ENCODE measurements around the gene LDLRAD3.

LDLRAD3 gene

DNA sequence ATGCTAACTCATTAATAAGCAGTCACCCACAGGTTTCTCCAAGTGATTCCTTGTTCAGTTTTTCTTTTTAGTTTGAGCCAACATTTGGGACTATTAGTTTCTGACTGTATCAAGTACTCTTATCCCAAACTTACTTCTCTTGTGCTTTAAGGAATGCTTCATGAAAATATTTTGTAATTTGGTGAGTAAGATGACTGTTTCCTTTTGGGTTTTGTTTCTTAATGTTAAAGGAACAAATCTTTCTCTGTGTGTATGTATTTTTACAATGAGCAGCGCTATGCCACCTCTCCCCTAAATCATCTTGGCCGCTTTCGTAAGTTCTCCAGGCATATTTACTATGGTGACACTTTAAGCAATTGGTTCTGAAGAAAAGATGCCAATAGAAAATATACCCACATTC lies 72.4 kb downstream of the LDLRAD3 start:
- H3K9me3 ChIP-seq (ENCODE audit: insufficient read depth, low read length): no peaks in the 10 kb centered on the region
- H3K79me2 ChIP-seq (ENCODE audit: low read length): no peaks in the 10 kb centered on the region
- H3K36me3 ChIP-seq (replicated peaks; ENCODE audit: low read depth, low read length): no peaks in the 10 kb centered on the region
- H3K4me2 ChIP-seq (ENCODE audit: low read length): no peak overlapping the region
- H3K4me1 ChIP-seq (ENCODE audit: low read length): no peaks in the 10 kb centered on the region
- TF ChIP-seq, protein P1, sequence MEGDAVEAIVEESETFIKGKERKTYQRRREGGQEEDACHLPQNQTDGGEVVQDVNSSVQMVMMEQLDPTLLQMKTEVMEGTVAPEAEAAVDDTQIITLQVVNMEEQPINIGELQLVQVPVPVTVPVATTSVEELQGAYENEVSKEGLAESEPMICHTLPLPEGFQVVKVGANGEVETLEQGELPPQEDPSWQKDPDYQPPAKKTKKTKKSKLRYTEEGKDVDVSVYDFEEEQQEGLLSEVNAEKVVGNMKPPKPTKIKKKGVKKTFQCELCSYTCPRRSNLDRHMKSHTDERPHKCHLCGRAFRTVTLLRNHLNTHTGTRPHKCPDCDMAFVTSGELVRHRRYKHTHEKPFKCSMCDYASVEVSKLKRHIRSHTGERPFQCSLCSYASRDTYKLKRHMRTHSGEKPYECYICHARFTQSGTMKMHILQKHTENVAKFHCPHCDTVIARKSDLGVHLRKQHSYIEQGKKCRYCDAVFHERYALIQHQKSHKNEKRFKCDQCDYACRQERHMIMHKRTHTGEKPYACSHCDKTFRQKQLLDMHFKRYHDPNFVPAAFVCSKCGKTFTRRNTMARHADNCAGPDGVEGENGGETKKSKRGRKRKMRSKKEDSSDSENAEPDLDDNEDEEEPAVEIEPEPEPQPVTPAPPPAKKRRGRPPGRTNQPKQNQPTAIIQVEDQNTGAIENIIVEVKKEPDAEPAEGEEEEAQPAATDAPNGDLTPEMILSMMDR (IDR thresholded peaks at IDR 0.05; ENCODE audit: low read depth, low read length): no peak
- TF ChIP-seq EZH2phosphoT487 (IDR thresholded peaks at IDR 0.05; ENCODE audit: low read depth): no peak
- peaks cover 41% of the 10 kb centered on the region for H3K27me3 ChIP-seq (ENCODE audit: low read depth, low read length)
- H2AFZ ChIP-seq (ENCODE audit: low read depth, low read length): no peak overlapping the region
- no peak overlapping the region for H3K27ac ChIP-seq (ENCODE audit: low read length)
- no peaks in the 10 kb centered on the region for H4K20me1 ChIP-seq (ENCODE audit: insufficient read depth, low read length)
- no peak overlapping the region for H3K9ac ChIP-seq (ENCODE audit: low read length)
- no peak overlapping the region for H3K4me3 ChIP-seq (ENCODE audit: low read length)

DNA sequence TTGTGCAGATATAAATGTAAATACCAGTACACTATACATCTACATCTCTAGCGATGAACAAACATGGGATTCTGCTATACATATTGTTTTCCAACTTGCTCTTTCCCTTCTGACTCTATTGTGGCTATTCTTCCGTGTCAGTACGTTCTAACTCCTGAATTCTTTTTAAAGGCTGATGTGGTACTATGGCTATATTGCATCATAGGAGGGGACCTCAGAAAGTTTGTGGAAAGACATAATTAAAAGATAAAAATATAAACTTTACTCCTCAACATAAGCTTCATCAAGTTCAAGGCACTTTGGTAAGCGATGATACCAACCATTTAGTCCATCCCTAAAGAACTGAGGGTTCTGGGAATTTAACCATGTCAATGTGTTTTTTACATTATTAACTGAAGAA lies 72.8 kb downstream of the LDLRAD3 start:
- Histone ChIP-seq H3K79me2 (ENCODE audit: low read length) (no peaks in the 10 kb centered on the region), H4K20me1 (ENCODE audit: insufficient read depth, low read length) (no peaks in the 10 kb centered on the region), H2AFZ (ENCODE audit: low read depth, low read length) (no peak overlapping the region), H3K27me3 (ENCODE audit: low read depth, low read length) (peaks cover 41% of the 10 kb centered on the region), H3K36me3 (replicated peaks; ENCODE audit: low read depth, low read length) (no peaks in the 10 kb centered on the region), H3K9me3 (ENCODE audit: insufficient read depth, low read length) (no peaks in the 10 kb centered on the region), H3K4me3 (ENCODE audit: low read length) (no peak overlapping the region), H3K4me2 (ENCODE audit: low read length) (no peak overlapping the region), H3K4me1 (ENCODE audit: low read length) (no peaks in the 10 kb centered on the region), H3K9ac (ENCODE audit: low read length) (no peak overlapping the region), H3K27ac (ENCODE audit: low read length) (no peak overlapping the region)
- TF ChIP-seq, protein P1 (IDR thresholded peaks at IDR 0.05; ENCODE audit: low read depth, low read length): no peak
- TF ChIP-seq EZH2phosphoT487 (IDR thresholded peaks at IDR 0.05; ENCODE audit: low read depth): no peak

DNA sequence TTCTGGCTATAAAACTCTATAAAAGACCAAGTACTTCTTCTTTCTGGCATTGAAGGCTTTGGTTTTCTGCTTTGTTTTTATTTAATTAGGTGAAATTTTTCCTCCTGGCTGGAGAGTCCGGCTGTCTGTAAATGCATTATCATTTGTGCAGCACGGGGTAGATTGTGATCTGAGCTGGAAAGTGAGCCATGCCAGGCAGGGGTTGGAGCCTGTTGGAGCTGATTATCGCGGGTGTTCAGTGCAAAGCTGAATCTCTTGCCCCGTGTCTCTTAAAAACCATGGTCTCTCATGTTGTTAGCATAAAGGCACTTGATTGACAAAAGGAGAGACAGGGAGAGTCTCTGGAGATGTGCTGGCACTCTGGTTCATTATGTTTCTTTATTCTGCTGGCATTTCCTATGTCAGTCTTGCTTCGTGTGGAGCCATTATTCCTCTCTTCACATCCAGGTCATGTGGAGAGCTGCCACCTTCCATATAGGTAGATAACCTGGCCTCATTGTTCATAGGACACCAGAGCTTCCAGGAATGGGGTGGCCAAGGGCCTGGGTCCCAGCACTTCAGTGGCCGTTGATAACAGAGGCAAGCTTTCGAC lies 75.2 kb downstream of the LDLRAD3 start:
- Histone ChIP-seq H3K4me2 (ENCODE audit: low read length) (no peak overlapping the region), H2AFZ (ENCODE audit: low read depth, low read length) (no peak overlapping the region), H3K79me2 (ENCODE audit: low read length) (no peaks in the 10 kb centered on the region), H3K27me3 (ENCODE audit: low read depth, low read length) (peaks cover 25% of the 10 kb centered on the region), H3K27ac (ENCODE audit: low read length) (no peak overlapping the region), H3K4me1 (ENCODE audit: low read length) (no peaks in the 10 kb centered on the region), H4K20me1 (ENCODE audit: insufficient read depth, low read length) (no peaks in the 10 kb centered on the region), H3K9ac (ENCODE audit: low read length) (no peak overlapping the region), H3K9me3 (ENCODE audit: insufficient read depth, low read length) (no peaks in the 10 kb centered on the region), H3K4me3 (ENCODE audit: low read length) (no peak overlapping the region), H3K36me3 (replicated peaks; ENCODE audit: low read depth, low read length) (no peaks in the 10 kb centered on the region)
- TF ChIP-seq, protein P1 (IDR thresholded peaks at IDR 0.05; ENCODE audit: low read depth, low read length): no peak
- no peak for TF ChIP-seq EZH2phosphoT487 (IDR thresholded peaks at IDR 0.05; ENCODE audit: low read depth)

DNA sequence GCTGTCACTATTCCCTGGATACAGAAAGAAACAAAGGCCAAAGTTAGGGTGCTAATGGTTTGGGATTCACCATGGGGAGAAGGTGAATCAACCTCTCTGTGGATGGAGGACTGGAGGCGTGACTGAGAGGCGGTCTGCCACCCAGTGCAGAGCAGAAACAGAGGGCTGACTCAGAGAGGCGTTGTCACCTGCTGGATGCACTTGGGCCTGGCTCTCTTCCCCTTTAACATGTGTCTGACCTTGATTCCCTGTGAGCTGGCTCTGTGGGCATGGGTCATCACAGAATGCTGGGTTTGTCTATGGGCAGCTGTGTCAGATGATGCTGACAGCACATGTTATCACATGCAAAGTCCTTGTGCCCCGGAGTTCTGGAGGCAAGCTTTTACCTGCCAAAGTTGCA lies 75.9 kb downstream of the LDLRAD3 start:
- no peaks in the 10 kb centered on the region for H3K79me2 ChIP-seq (ENCODE audit: low read length)
- no peak overlapping the region for H3K4me2 ChIP-seq (ENCODE audit: low read length)
- TF ChIP-seq EZH2phosphoT487 (IDR thresholded peaks at IDR 0.05; ENCODE audit: low read depth): no peak
- TF ChIP-seq, protein P1 (IDR thresholded peaks at IDR 0.05; ENCODE audit: low read depth, low read length): no peak
- peaks cover 30% of the 10 kb centered on the region for H3K27me3 ChIP-seq (ENCODE audit: low read depth, low read length)
- no peaks in the 10 kb centered on the region for H4K20me1 ChIP-seq (ENCODE audit: insufficient read depth, low read length)
- no peak overlapping the region for H2AFZ ChIP-seq (ENCODE audit: low read depth, low read length)
- no peaks in the 10 kb centered on the region for H3K4me1 ChIP-seq (ENCODE audit: low read length)
- H3K9ac ChIP-seq (ENCODE audit: low read length): no peak overlapping the region
- no peaks in the 10 kb centered on the region for H3K9me3 ChIP-seq (ENCODE audit: insufficient read depth, low read length)
- H3K36me3 ChIP-seq (replicated peaks; ENCODE audit: low read depth, low read length): no peaks in the 10 kb centered on the region
- no peak overlapping the region for H3K27ac ChIP-seq (ENCODE audit: low read length)
- no peak overlapping the region for H3K4me3 ChIP-seq (ENCODE audit: low read length)
